ENCODE data around the gene HBEGF.

Gene HBEGF

GRCh38 chr5:140388052-140388451 is 41.6 kb upstream of the HBEGF start:
- Histone ChIP-seq H3K9me3 (ENCODE audit: insufficient read depth, low read length) (no peaks in the 10 kb centered on the region), H4K20me1 (ENCODE audit: insufficient read depth, low read length) (no peaks in the 10 kb centered on the region), H3K36me3 (replicated peaks; ENCODE audit: low read depth, low read length) (no peaks in the 10 kb centered on the region), H3K4me2 (ENCODE audit: low read length) (no peak overlapping the region), H3K27ac (ENCODE audit: low read length) (no peak overlapping the region), H3K9ac (ENCODE audit: low read length) (no peak overlapping the region), H2AFZ (ENCODE audit: low read depth, low read length) (no peak overlapping the region), H3K4me1 (ENCODE audit: low read length) (no peaks in the 10 kb centered on the region), H3K79me2 (ENCODE audit: low read length) (no peaks in the 10 kb centered on the region), H3K4me3 (ENCODE audit: low read length) (no peak overlapping the region), H3K27me3 (ENCODE audit: low read depth, low read length) (no peaks in the 10 kb centered on the region)
- TF ChIP-seq CTCF (IDR thresholded peaks at IDR 0.05; ENCODE audit: low read depth, low read length) (no peak), EZH2phosphoT487 (IDR thresholded peaks at IDR 0.05; ENCODE audit: low read depth) (no peak)

GRCh38 chr5:140383300-140383699 is 36.9 kb upstream of the HBEGF start:
- no peak overlapping the region for H3K27ac ChIP-seq (ENCODE audit: low read length)
- H3K4me1 ChIP-seq (ENCODE audit: low read length) = no peaks in the 10 kb centered on the region
- TF ChIP-seq EZH2phosphoT487 (IDR thresholded peaks at IDR 0.05; ENCODE audit: low read depth) (no peak), CTCF (IDR thresholded peaks at IDR 0.05; ENCODE audit: low read depth, low read length) (no peak)

GRCh38 chr5:140382866-140383265 is 36.5 kb upstream of the HBEGF start:
- TF ChIP-seq EZH2phosphoT487 (IDR thresholded peaks at IDR 0.05; ENCODE audit: low read depth) (no peak), CTCF (IDR thresholded peaks at IDR 0.05; ENCODE audit: low read depth, low read length) (no peak)
- Histone ChIP-seq H3K4me3 (ENCODE audit: low read length) (no peak overlapping the region), H3K9ac (ENCODE audit: low read length) (no peak overlapping the region), H3K79me2 (ENCODE audit: low read length) (no peaks in the 10 kb centered on the region), H3K9me3 (ENCODE audit: insufficient read depth, low read length) (no peaks in the 10 kb centered on the region), H3K36me3 (replicated peaks; ENCODE audit: low read depth, low read length) (no peaks in the 10 kb centered on the region), H3K27ac (ENCODE audit: low read length) (no peak overlapping the region), H3K27me3 (ENCODE audit: low read depth, low read length) (no peaks in the 10 kb centered on the region), H3K4me2 (ENCODE audit: low read length) (no peak overlapping the region), H2AFZ (ENCODE audit: low read depth, low read length) (no peak overlapping the region), H3K4me1 (ENCODE audit: low read length) (no peaks in the 10 kb centered on the region), H4K20me1 (ENCODE audit: insufficient read depth, low read length) (no peaks in the 10 kb centered on the region)

More at GRCh38 chr5:140383300-140383699, 36.9 kb upstream of the HBEGF start:
- H4K20me1 ChIP-seq (ENCODE audit: insufficient read depth, low read length) = no peaks in the 10 kb centered on the region
- H2AFZ ChIP-seq (ENCODE audit: low read depth, low read length) = no peak overlapping the region
- no peaks in the 10 kb centered on the region for H3K79me2 ChIP-seq (ENCODE audit: low read length)
- no peaks in the 10 kb centered on the region for H3K36me3 ChIP-seq (replicated peaks; ENCODE audit: low read depth, low read length)
- H3K4me2 ChIP-seq (ENCODE audit: low read length) = no peak overlapping the region
- H3K9ac ChIP-seq (ENCODE audit: low read length) = no peak overlapping the region
- no peak overlapping the region for H3K4me3 ChIP-seq (ENCODE audit: low read length)
- no peaks in the 10 kb centered on the region for H3K9me3 ChIP-seq (ENCODE audit: insufficient read depth, low read length)
- no peaks in the 10 kb centered on the region for H3K27me3 ChIP-seq (ENCODE audit: low read depth, low read length)

GRCh38 chr5:140381972-140382371 is 35.6 kb upstream of the HBEGF start:
- no peaks in the 10 kb centered on the region for H3K4me1 ChIP-seq (ENCODE audit: low read length)
- no peaks in the 10 kb centered on the region for H4K20me1 ChIP-seq (ENCODE audit: insufficient read depth, low read length)
- H3K4me3 ChIP-seq (ENCODE audit: low read length) = no peak overlapping the region
- H3K79me2 ChIP-seq (ENCODE audit: low read length) = no peaks in the 10 kb centered on the region
- H3K9me3 ChIP-seq (ENCODE audit: insufficient read depth, low read length) = no peaks in the 10 kb centered on the region
- H3K36me3 ChIP-seq (replicated peaks; ENCODE audit: low read depth, low read length) = no peaks in the 10 kb centered on the region
- H2AFZ ChIP-seq (ENCODE audit: low read depth, low read length) = no peak overlapping the region
- H3K9ac ChIP-seq (ENCODE audit: low read length) = no peak overlapping the region
- no peak overlapping the region for H3K27ac ChIP-seq (ENCODE audit: low read length)
- H3K27me3 ChIP-seq (ENCODE audit: low read depth, low read length) = no peaks in the 10 kb centered on the region
- no peak overlapping the region for H3K4me2 ChIP-seq (ENCODE audit: low read length)
- TF ChIP-seq EZH2phosphoT487 (IDR thresholded peaks at IDR 0.05; ENCODE audit: low read depth) (no peak), CTCF (IDR thresholded peaks at IDR 0.05; ENCODE audit: low read depth, low read length) (no peak)

All from OCI-LY3 (cell line).